Measurements from ENCODE around the gene CLEC4E. TPM values are rescaled to one million over a fixed set of nuclear protein-coding genes. Genes with fewer than 3 reads are reported as not detected.
A peak's percentile ranks its signal among the peaks of the same experiment; 100 is the strongest.

Gene CLEC4E
- polyA plus RNA-seq, 1 donor (not counting 4 experiments of a cell fraction or from before 2014, with no cell fraction given), result not detected

GRCh38 chr12:8544295-8544694 is 3.6 kb upstream of the CLEC4E start:
- no peaks in the 10 kb centered on the region for H3K27me3 ChIP-seq (ENCODE audit: control insufficient read depth, extremely low read depth, insufficient read depth, low read length)
- no peak overlapping the region for H3K9ac ChIP-seq (ENCODE audit: control insufficient read depth, extremely low read depth, insufficient read depth, low read length)
- H3K27ac ChIP-seq (ENCODE audit: control insufficient read depth, insufficient read depth, low read length), result no peak overlapping the region
- H3K4me1 ChIP-seq (ENCODE audit: control insufficient read depth, extremely low read depth, insufficient read depth, low read length), result peaks cover 3% of the 10 kb centered on the region
- no peaks in the 10 kb centered on the region for H3K9me3 ChIP-seq (ENCODE audit: control insufficient read depth, low read depth, low read length)
- H4K20me1 ChIP-seq (ENCODE audit: control insufficient read depth, extremely low read depth, insufficient read depth, low read length), result no peaks in the 10 kb centered on the region
- dilution Hi-C loops (cut with MboI; ENCODE audit: extremely low pct_ligation_motif_present, low sequenced_read_pairs), result no loop called here
- peak overlapping the region; percentile 52 for H3K4me2 ChIP-seq (ENCODE audit: control insufficient read depth, extremely low read depth, insufficient read depth, low read depth, low read length)
- H3K79me2 ChIP-seq (ENCODE audit: control insufficient read depth, insufficient read depth, low read length), result no peaks in the 10 kb centered on the region
- no peak overlapping the region for H2AFZ ChIP-seq (ENCODE audit: control insufficient read depth, low read length)
- no peaks in the 10 kb centered on the region for H3K9me1 ChIP-seq (ENCODE audit: control insufficient read depth, extremely low read depth, insufficient read depth, low read length)
- DNase-seq (ENCODE audit: low read depth, low spot score) (peak; percentile 23), FAIRE-seq (peak; percentile 71)
- no peak overlapping the region for H3K4me3 ChIP-seq (ENCODE audit: control insufficient read depth in 2 of 3, extremely low read depth in 1 of 3, insufficient read depth in 2 of 3, low read depth in 1 of 3, low read length in 3 of 3)
- H3K36me3 ChIP-seq (ENCODE audit: control insufficient read depth in 2 of 2, extremely low read depth in 1 of 2, insufficient read depth in 2 of 2, low read length in 2 of 2), result no peaks in the 10 kb centered on the region
- TF ChIP-seq CTCF (optimal IDR thresholded peaks at IDR 0.05 in 1 of 3, IDR thresholded peaks at IDR 0.05 in 1 of 3, conservative IDR thresholded peaks at IDR 0.05 in 1 of 3; ENCODE audit: extremely low read depth in 1 of 3, insufficient read depth in 2 of 3, low read length in 3 of 3), result peak; percentile 70 to 84 (median 83)
- TF ChIP-seq EZH2 (IDR thresholded peaks at IDR 0.05; ENCODE audit: low read length), result no peak

GRCh38 chr12:8541562-8541961 is 857 bp upstream of the CLEC4E start:
- no peaks in the 10 kb centered on the region for H3K36me3 ChIP-seq (ENCODE audit: control insufficient read depth in 2 of 2, extremely low read depth in 1 of 2, insufficient read depth in 2 of 2, low read length in 2 of 2)
- no peak for DNase-seq (ENCODE audit: low read depth, low spot score)
- H3K4me3 ChIP-seq (ENCODE audit: control insufficient read depth in 2 of 3, extremely low read depth in 1 of 3, insufficient read depth in 2 of 3, low read depth in 1 of 3, low read length in 3 of 3), result no peak overlapping the region
- dilution Hi-C loops (cut with MboI; ENCODE audit: extremely low pct_ligation_motif_present, low sequenced_read_pairs), result no loop called here
- H3K9me1 ChIP-seq (ENCODE audit: control insufficient read depth, extremely low read depth, insufficient read depth, low read length), result no peaks in the 10 kb centered on the region
- H2AFZ ChIP-seq (ENCODE audit: control insufficient read depth, low read length), result no peak overlapping the region
- H3K27me3 ChIP-seq (ENCODE audit: control insufficient read depth, extremely low read depth, insufficient read depth, low read length), result no peaks in the 10 kb centered on the region
- no peaks in the 10 kb centered on the region for H4K20me1 ChIP-seq (ENCODE audit: control insufficient read depth, extremely low read depth, insufficient read depth, low read length)
- H3K79me2 ChIP-seq (ENCODE audit: control insufficient read depth, insufficient read depth, low read length), result no peaks in the 10 kb centered on the region
- peaks cover 3% of the 10 kb centered on the region for H3K4me1 ChIP-seq (ENCODE audit: control insufficient read depth, extremely low read depth, insufficient read depth, low read length)
- TF ChIP-seq EZH2 (IDR thresholded peaks at IDR 0.05; ENCODE audit: low read length) (no peak), CTCF (optimal IDR thresholded peaks at IDR 0.05 in 1 of 3, IDR thresholded peaks at IDR 0.05 in 1 of 3, conservative IDR thresholded peaks at IDR 0.05 in 1 of 3; ENCODE audit: extremely low read depth in 1 of 3, insufficient read depth in 2 of 3, low read length in 3 of 3) (no peak)
- no peak overlapping the region for H3K9ac ChIP-seq (ENCODE audit: control insufficient read depth, extremely low read depth, insufficient read depth, low read length)
- H3K27ac ChIP-seq (ENCODE audit: control insufficient read depth, insufficient read depth, low read length), result no peak overlapping the region
- no peak overlapping the region for H3K4me2 ChIP-seq (ENCODE audit: control insufficient read depth, extremely low read depth, insufficient read depth, low read depth, low read length)
- FAIRE-seq, result no peak
- H3K9me3 ChIP-seq (ENCODE audit: control insufficient read depth, low read depth, low read length), result no peaks in the 10 kb centered on the region

All from keratinocyte (primary cell).